ENCODE results near the gene PAK6.

Gene PAK6

DNA sequence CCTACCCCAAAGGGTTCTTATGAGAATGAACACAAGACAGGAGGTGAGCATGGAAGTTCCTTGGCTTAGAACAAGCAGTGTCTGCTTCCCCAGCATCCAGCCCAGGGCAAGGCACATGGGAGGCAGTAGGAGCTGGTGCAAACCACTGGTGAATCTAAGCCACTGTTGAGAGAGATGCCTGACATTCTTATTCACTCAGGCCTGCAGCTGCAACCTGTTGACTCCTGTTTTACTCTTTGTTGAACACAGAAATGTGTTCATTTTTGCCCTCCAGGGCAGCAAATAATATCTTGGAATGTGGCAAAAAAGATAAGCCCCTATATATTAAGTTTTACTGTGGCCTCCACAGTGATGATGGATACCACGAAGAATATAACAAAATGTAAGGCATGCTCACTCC lies 8.9 kb upstream of the PAK6 start:
- H3K27me3 ChIP-seq (ENCODE audit: low read depth, low read length), result no peaks in the 10 kb centered on the region
- H3K27ac ChIP-seq (ENCODE audit: low read length), result no peak overlapping the region
- no peaks in the 10 kb centered on the region for H3K36me3 ChIP-seq (ENCODE audit: control insufficient read depth in 1 of 2, insufficient read depth in 2 of 2, low read length in 2 of 2)
- H3K9me3 ChIP-seq (ENCODE audit: control insufficient read depth in 1 of 2, low read length in 2 of 2), result no peaks in the 10 kb centered on the region
- no peak overlapping the region for H3K4me3 ChIP-seq (ENCODE audit: low read depth in 1 of 2, low read length in 2 of 2)
- H3K4me1 ChIP-seq (ENCODE audit: control insufficient read depth in 1 of 2, insufficient read depth in 2 of 2, low read length in 2 of 2), result no peaks in the 10 kb centered on the region

DNA sequence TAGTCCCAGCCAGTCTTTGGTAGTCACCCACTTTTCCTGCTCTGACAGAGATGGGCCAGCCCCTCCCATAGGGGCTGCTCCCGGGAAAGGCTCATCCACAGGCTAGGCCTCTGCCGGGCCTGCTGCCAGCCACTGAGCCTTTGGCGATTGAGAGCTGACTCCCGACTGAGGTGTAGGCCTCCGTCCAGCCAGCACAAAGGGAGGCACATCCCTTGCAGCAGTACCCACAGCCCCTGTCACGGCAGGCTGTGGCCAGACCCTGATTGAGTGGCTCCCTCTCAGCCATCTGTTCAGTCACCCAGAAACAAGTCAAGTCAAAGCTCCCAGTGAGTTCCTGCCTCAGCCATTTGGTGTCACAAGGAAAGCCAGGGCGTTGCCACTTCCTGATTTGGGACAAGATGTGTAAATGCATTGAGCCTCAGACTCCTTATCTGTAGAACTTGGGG lies 6.2 kb upstream of the PAK6 start:
- Histone ChIP-seq H3K4me1 (ENCODE audit: control insufficient read depth in 1 of 2, insufficient read depth in 2 of 2, low read length in 2 of 2) (no peaks in the 10 kb centered on the region), H3K27me3 (ENCODE audit: low read depth, low read length) (no peaks in the 10 kb centered on the region), H3K27ac (ENCODE audit: low read length) (no peak overlapping the region), H3K36me3 (ENCODE audit: control insufficient read depth in 1 of 2, insufficient read depth in 2 of 2, low read length in 2 of 2) (no peaks in the 10 kb centered on the region), H3K9me3 (ENCODE audit: control insufficient read depth in 1 of 2, low read length in 2 of 2) (no peaks in the 10 kb centered on the region), H3K4me3 (ENCODE audit: low read depth in 1 of 2, low read length in 2 of 2) (no peak overlapping the region)

DNA sequence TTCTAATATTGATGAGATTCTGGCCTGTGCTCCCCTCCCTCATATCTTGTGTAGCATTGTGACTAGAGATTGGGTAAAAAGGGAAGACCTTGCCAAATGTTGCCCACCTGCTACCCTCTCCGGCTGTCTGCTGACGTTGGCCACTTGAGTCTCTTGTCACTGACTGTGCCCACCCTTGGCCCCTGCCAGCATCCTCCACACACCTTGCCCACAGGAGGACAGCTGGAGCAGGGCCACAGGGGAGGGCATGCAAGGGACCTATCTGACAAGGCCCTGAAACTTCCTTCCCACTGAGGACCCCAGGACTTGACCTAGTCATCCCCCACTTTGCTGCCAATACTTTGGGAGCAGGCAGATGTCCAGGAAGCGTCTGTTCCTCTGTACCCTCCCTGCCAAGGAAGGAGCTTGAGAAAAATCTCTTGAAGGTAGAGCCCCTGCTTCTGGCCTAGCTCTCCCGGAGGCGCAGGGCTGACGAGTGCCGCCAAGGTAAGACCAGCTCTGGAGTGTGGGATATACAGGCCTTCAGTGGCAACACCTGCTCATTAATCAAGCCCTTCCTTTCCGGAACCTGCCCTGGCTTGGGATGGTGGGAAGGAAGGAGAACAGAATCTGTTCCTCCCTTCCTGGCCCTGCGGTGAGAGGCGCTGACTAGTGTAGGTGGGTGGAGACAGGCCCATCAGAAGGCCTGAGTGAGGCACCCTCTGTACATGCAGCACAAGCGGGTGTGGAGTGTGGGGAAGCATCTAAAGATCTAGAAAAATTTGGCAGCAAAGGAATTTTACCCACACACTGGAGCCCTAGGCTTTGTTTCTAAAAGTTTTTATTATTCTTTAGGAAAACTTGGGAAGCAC lies 4.9 kb upstream of the PAK6 start:
- Histone ChIP-seq H3K27me3 (ENCODE audit: low read depth, low read length) (no peaks in the 10 kb centered on the region), H3K4me1 (ENCODE audit: control insufficient read depth in 1 of 2, insufficient read depth in 2 of 2, low read length in 2 of 2) (peaks cover 0 to 4% of the 10 kb centered on the region in 2 donors), H3K36me3 (ENCODE audit: control insufficient read depth in 1 of 2, insufficient read depth in 2 of 2, low read length in 2 of 2) (no peaks in the 10 kb centered on the region), H3K4me3 (ENCODE audit: low read depth in 1 of 2, low read length in 2 of 2) (no peak overlapping the region), H3K27ac (ENCODE audit: low read length) (no peak overlapping the region), H3K9me3 (ENCODE audit: control insufficient read depth in 1 of 2, low read length in 2 of 2) (no peaks in the 10 kb centered on the region)

DNA sequence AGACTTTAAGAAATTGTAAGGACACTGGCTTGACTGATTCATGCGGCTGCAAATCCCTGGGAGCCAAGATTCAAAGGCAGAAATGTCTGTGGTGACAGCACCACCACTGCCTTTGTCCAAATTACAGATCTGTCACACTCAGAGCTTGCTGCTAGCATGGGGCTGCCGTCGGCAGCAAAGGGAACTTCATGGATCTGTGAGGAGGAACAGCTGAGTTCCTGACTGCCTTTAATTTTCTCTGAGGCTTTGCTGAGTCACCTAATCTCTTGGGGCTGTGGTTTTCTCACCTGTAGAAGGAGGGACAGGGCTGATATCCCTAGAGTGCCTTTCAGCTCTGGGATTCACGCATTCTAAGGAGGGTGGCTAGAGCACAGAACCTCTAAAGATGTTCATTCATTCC lies 4.1 kb upstream of the PAK6 start:
- Histone ChIP-seq H3K27me3 (ENCODE audit: low read depth, low read length) (no peaks in the 10 kb centered on the region), H3K27ac (ENCODE audit: low read length) (no peak overlapping the region), H3K36me3 (ENCODE audit: control insufficient read depth in 1 of 2, insufficient read depth in 2 of 2, low read length in 2 of 2) (no peaks in the 10 kb centered on the region), H3K4me3 (ENCODE audit: low read depth in 1 of 2, low read length in 2 of 2) (no peak overlapping the region), H3K9me3 (ENCODE audit: control insufficient read depth in 1 of 2, low read length in 2 of 2) (no peaks in the 10 kb centered on the region), H3K4me1 (ENCODE audit: control insufficient read depth in 1 of 2, insufficient read depth in 2 of 2, low read length in 2 of 2) (peaks cover 0 to 10% of the 10 kb centered on the region in 2 donors)

DNA sequence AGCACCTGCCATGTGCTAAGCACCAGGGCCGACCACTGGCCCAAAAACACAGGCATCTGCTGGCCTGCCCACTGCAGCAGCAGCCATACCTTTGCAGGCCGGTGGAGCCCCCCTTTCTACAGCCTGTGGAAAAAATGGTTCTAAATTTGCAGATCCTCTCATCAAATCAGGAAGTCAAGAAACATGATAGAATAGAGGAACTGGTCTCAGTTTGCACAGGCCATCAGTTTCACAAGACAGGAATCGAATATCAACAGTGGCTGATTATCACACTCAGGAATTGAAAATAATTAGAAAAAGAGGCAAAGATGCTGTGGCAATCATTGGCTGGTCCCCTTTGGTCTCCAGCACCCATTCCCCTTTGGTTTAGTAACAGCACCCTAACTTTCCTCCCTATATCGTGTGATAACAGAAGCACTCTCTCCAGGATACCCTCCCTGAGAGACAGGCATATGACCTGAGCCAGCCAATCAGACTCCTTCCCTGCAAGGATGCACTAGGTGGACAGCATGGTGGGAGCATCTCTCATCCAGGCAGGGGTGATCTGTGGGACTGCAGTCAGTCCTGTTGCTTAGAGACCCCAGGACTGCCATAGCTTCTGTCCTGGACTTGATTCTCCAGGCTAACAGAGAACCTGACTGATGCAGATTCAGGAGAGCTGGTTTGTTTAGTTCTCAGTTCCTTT lies 3.5 kb upstream of the PAK6 start:
- no peaks in the 10 kb centered on the region for H3K36me3 ChIP-seq (ENCODE audit: control insufficient read depth in 1 of 2, insufficient read depth in 2 of 2, low read length in 2 of 2)
- H3K4me3 ChIP-seq (ENCODE audit: low read depth in 1 of 2, low read length in 2 of 2), result no peak overlapping the region
- no peaks in the 10 kb centered on the region for H3K9me3 ChIP-seq (ENCODE audit: control insufficient read depth in 1 of 2, low read length in 2 of 2)
- no peaks in the 10 kb centered on the region for H3K27me3 ChIP-seq (ENCODE audit: low read depth, low read length)
- peaks cover 0 to 10% of the 10 kb centered on the region in 2 donors for H3K4me1 ChIP-seq (ENCODE audit: control insufficient read depth in 1 of 2, insufficient read depth in 2 of 2, low read length in 2 of 2)
- H3K27ac ChIP-seq (ENCODE audit: low read length), result no peak overlapping the region

DNA sequence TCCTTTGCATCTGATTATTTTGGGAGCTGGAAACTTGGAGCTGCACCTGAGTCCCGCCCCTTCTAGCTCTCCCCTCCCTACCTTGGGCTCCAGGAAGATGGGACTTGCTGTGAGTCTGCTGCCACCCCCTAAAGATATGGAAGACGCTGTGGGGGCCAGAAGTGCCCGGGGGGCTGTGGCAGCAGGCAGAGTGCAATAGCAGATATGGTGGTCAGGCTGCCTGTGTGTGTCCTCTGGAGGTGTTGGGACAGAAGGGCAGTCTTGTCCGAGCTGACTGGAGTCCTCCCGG lies 485 bp downstream of the PAK6 start:
- Histone ChIP-seq H3K4me3 (ENCODE audit: low read depth in 1 of 2, low read length in 2 of 2) (peak overlapping the region in 1 of 2 donors; percentile 44), H3K36me3 (ENCODE audit: control insufficient read depth in 1 of 2, insufficient read depth in 2 of 2, low read length in 2 of 2) (no peaks in the 10 kb centered on the region), H3K27me3 (ENCODE audit: low read depth, low read length) (no peaks in the 10 kb centered on the region), H3K4me1 (ENCODE audit: control insufficient read depth in 1 of 2, insufficient read depth in 2 of 2, low read length in 2 of 2) (peaks cover 0 to 10% of the 10 kb centered on the region in 2 donors), H3K9me3 (ENCODE audit: control insufficient read depth in 1 of 2, low read length in 2 of 2) (no peaks in the 10 kb centered on the region), H3K27ac (ENCODE audit: low read length) (no peak overlapping the region)

DNA sequence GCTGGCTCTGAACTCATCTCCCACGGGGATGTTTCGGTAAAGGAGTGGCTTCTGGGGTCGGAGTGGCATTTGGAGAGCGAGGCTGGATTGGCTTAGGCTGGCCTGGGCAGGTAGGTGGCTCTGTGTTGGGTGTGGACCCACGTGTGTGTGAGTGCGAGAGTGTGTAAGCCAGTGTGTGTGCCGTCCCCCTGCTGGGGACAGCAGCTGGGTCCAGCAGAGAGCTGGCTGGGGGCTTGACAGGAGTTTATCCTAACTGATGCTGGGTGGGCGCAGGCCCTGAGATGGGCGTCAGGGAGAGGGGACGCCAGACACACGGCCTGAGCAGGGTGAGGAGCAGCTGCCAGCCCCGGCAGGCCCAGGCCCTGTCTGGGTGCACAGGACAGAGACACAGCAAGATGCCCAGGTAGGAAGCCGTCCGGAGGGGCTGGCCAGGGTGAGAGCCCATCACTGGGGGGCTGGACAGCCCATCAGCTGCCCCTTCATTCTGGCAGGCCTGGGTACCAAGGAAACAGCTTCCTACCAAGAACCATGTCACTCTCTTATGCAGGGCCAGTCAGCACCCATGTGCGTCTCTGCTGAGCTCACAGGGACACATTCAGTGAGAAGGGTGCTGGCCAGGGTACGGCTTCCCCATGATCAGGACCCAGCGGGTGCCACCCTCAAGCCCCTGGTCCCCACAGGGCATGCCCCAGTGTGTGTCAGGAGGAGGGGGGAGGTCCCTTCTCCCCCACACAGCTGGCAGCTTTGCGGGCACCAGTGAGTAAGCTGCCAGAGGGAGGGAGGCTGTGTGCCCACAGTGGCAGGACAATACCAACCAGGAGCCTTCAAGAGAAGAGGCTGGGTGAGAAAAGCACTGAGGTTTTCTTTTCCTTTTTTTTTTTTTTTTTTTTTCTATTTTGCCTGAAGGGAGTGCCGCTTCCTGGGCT lies 1.1 kb downstream of the PAK6 start:
- Histone ChIP-seq H3K36me3 (ENCODE audit: control insufficient read depth in 1 of 2, insufficient read depth in 2 of 2, low read length in 2 of 2) (no peaks in the 10 kb centered on the region), H3K4me3 (ENCODE audit: low read depth in 1 of 2, low read length in 2 of 2) (no peak overlapping the region), H3K4me1 (ENCODE audit: control insufficient read depth in 1 of 2, insufficient read depth in 2 of 2, low read length in 2 of 2) (peaks cover 0 to 10% of the 10 kb centered on the region in 2 donors), H3K27me3 (ENCODE audit: low read depth, low read length) (no peaks in the 10 kb centered on the region), H3K27ac (ENCODE audit: low read length) (no peak overlapping the region), H3K9me3 (ENCODE audit: control insufficient read depth in 1 of 2, low read length in 2 of 2) (no peaks in the 10 kb centered on the region)

DNA sequence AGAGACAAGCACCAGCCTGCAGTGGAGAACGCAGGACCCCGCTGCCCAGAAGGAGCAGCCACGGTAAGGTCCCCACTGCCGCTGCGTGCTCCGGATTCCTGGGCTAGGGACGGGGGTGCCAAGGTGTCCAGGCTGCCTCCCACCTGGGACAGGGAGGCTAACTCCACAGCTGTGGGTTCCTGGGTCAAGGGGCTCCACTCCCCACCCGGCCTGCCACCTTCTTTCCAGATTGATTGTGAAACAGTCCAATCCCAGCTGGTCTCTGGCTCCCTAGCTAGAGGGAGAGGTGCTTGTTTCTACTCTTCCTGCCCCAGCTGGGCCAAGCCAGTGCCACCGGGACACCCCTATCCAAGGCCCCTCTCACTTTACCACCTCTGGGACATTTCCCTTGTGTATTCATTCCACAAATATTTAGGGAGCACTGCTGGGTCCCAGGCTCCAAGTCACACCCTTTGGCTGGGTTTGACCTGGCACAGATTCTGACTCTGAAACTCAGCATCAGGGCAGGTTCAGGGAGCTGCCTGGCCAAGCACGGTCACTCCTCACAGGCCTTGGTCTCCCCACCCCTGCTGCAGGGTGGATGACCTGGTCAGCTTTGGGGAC lies 1.9 kb downstream of the PAK6 start:
- H3K4me3 ChIP-seq (ENCODE audit: low read depth in 1 of 2, low read length in 2 of 2), result no peak overlapping the region
- no peaks in the 10 kb centered on the region for H3K9me3 ChIP-seq (ENCODE audit: control insufficient read depth in 1 of 2, low read length in 2 of 2)
- peaks cover 0 to 10% of the 10 kb centered on the region in 2 donors for H3K4me1 ChIP-seq (ENCODE audit: control insufficient read depth in 1 of 2, insufficient read depth in 2 of 2, low read length in 2 of 2)
- no peaks in the 10 kb centered on the region for H3K27me3 ChIP-seq (ENCODE audit: low read depth, low read length)
- H3K36me3 ChIP-seq (ENCODE audit: control insufficient read depth in 1 of 2, insufficient read depth in 2 of 2, low read length in 2 of 2), result no peaks in the 10 kb centered on the region
- H3K27ac ChIP-seq (ENCODE audit: low read length), result no peak overlapping the region

DNA sequence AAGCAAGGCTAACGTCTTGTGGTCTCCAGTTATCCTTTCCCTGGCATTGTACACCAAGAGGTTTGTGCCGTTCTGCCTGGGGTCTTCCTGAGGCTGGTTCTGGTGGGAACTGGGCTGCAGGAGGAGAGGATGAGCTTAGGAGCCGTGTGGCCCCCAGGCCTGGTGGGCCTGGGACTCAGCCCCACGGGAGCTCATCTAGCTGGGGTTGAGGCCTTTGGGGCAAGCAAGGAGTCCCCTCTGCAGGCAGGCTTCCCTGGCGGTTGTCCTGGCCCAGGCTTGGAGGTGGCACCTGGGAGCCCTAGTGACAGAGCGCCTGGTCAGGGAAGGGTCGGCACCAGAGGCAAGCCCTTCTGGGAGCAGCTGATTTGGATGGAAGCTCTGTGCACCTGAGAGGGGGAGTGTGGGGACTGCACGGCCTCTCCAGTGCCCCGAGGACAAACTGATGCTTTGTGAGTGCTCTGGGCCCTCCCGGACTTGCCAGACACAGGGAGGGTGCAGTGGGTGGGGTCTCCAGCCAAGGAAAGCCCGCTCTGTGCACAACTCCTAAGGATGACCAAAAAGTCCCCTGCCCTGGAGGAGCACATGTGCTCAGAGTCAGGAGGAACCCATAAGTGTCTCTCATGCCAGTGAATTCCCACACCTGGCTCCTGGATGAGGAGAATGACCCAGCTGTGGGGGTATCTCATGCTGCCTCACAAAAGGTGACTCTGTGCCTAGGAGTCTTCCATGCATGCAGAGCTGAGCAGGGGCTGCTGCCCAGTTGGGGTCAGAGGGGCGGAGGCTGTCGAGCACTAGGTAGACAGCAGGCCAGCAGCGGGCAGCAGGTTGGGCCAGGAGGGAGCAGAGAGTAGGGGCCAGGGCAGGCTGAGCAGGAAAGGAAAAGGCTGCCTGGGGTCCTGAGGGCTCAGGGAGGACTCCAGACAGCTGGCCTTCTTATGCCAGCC lies 2.7 kb downstream of the PAK6 start:
- Histone ChIP-seq H3K4me3 (ENCODE audit: low read depth in 1 of 2, low read length in 2 of 2) (no peak overlapping the region), H3K27ac (ENCODE audit: low read length) (no peak overlapping the region), H3K9me3 (ENCODE audit: control insufficient read depth in 1 of 2, low read length in 2 of 2) (no peaks in the 10 kb centered on the region), H3K27me3 (ENCODE audit: low read depth, low read length) (no peaks in the 10 kb centered on the region), H3K4me1 (ENCODE audit: control insufficient read depth in 1 of 2, insufficient read depth in 2 of 2, low read length in 2 of 2) (peaks cover 0 to 10% of the 10 kb centered on the region in 2 donors), H3K36me3 (ENCODE audit: control insufficient read depth in 1 of 2, insufficient read depth in 2 of 2, low read length in 2 of 2) (no peaks in the 10 kb centered on the region)

DNA sequence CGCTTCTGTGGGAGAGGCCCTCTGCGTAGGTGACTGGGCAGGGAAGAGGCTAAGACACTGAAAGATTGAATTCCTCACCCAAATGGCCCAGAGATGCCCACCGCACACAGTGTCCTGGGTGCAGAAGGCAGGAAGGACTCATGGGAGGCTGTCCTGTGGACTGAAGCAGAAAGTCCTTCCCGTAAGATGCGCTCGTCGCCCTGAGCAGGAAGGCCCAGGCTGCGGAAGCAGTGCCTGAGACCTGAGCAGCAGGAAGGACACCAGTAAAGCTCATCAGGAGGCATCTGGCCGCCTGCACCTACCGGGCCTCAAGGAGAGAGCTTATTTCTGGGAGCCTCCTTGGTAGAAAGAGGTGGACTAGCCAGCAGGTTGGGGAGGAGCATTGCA lies 3.3 kb downstream of the PAK6 start:
- Histone ChIP-seq H3K9me3 (ENCODE audit: control insufficient read depth in 1 of 2, low read length in 2 of 2) (no peaks in the 10 kb centered on the region), H3K4me1 (ENCODE audit: control insufficient read depth in 1 of 2, insufficient read depth in 2 of 2, low read length in 2 of 2) (peaks cover 0 to 10% of the 10 kb centered on the region in 2 donors), H3K27me3 (ENCODE audit: low read depth, low read length) (no peaks in the 10 kb centered on the region), H3K36me3 (ENCODE audit: control insufficient read depth in 1 of 2, insufficient read depth in 2 of 2, low read length in 2 of 2) (no peaks in the 10 kb centered on the region), H3K27ac (ENCODE audit: low read length) (no peak overlapping the region), H3K4me3 (ENCODE audit: low read depth in 1 of 2, low read length in 2 of 2) (no peak overlapping the region)

All from muscle layer of duodenum (tissue), 2 donors.